IMR-90 (cell line): ENCODE results near the gene SMC1B. TPM values are rescaled to one million over a fixed set of nuclear protein-coding genes. Genes with fewer than 3 reads are reported as not detected.

Experiments used
- ATAC-seq: fragments of 200-7000 bp; cut with Tn5 transposase; 2 replicates; pipeline ENCODE4 v1.9.1; 2020; ENCODE audit warnings: low read depth, mild to moderate bottlenecking, moderate library complexity
- BruUV-seq: library from RNA; stranded (reverse); fragments of 400-500 nt; replicated peaks from 2 replicates; lab custom pipeline; 2021; lab: Mats Ljungman, UMichigan
- CTCF ChIA-PET: fragments of 300-600 bp; formaldehyde crosslinking; extraction: SDS; loops from one replicate; lab custom pipeline; 2021; ENCODE audit warnings: antibody characterized with exemption; lab: Yijun Ruan, JAX
- POLR2A ChIA-PET: fragments of 300-600 bp; sonication (Branson Sonifier 250); formaldehyde crosslinking; loops from one replicate; lab custom pipeline; 2022; ENCODE audit warnings: antibody characterized with exemption; ENCODE audit not compliant: unreplicated experiment; lab: Charles Lee
- DNase-seq: peaks from one replicate; pipeline ENCODE4 v3.0.0; 2013
- H2AFZ ChIP-seq: replicated peaks from 2 replicates; pipeline ENCODE3; 2013; ENCODE audit warnings: low read length, mild to moderate bottlenecking; ENCODE audit not compliant: poor library complexity
- H2AK5ac ChIP-seq: 2 replicates; pipeline ENCODE4 v1.6.1; 2013; ENCODE audit warnings: low read depth, low read length, inconsistent platforms
- H2AK9ac ChIP-seq: replicated peaks from 2 replicates; pipeline ENCODE3; 2013; ENCODE audit warnings: mild to moderate bottlenecking, low read depth, low read length, moderate library complexity; ENCODE audit not compliant: poor library complexity
- H2BK120ac ChIP-seq: 2 replicates; pipeline ENCODE4 v1.6.1; 2013; ENCODE audit warnings: low read depth, low read length, inconsistent platforms
- H2BK15ac ChIP-seq: 3 replicates; pipeline ENCODE4 v1.6.1; 2013; ENCODE audit warnings: low read depth, low read length, inconsistent platforms
- H2BK20ac ChIP-seq: 2 replicates; pipeline ENCODE4 v1.6.1; 2013; ENCODE audit warnings: low read depth, mild to moderate bottlenecking, inconsistent platforms, low read length, moderate library complexity
- H2BK5ac ChIP-seq: 2 replicates; pipeline ENCODE4 v1.6.1; 2013; ENCODE audit warnings: mild to moderate bottlenecking, low read depth, low read length, inconsistent platforms; ENCODE audit not compliant: poor library complexity, severe bottlenecking
- H3K14ac ChIP-seq: replicated peaks from 2 replicates; pipeline ENCODE4 v1.6.1; 2013; ENCODE audit warnings: low read depth, low read length, inconsistent platforms
- H3K18ac ChIP-seq: 2 replicates; pipeline ENCODE4 v1.6.1; 2013; ENCODE audit warnings: low read depth, low read length, control low read depth
- H3K23ac ChIP-seq: 2 replicates; pipeline ENCODE4 v1.6.1; 2013; ENCODE audit warnings: low read depth, low read length, inconsistent platforms
- H3K27ac ChIP-seq: 2 replicates; pipeline ENCODE4 v1.5.1; 2013; ENCODE audit warnings: mild to moderate bottlenecking, control low read depth, low read length; ENCODE audit not compliant: insufficient read depth
- H3K27me3 ChIP-seq: 2 replicates; pipeline ENCODE4 v1.6.1; 2013; ENCODE audit warnings: low read length; ENCODE audit not compliant: control insufficient read depth, insufficient read depth
- H3K36me3 ChIP-seq: 2 replicates; pipeline ENCODE4 v1.6.1; 2013; ENCODE audit warnings: low read length, mixed read lengths; ENCODE audit not compliant: control insufficient read depth, insufficient read depth
- H3K4ac ChIP-seq: 2 replicates; pipeline ENCODE4 v1.6.1; 2013; ENCODE audit warnings: low read depth, low read length, inconsistent platforms
- H3K4me1 ChIP-seq: 2 replicates; pipeline ENCODE4 v1.6.1; 2013; ENCODE audit warnings: low read length, mixed read lengths; ENCODE audit not compliant: control insufficient read depth, insufficient read depth
- H3K4me2 ChIP-seq: 2 replicates; pipeline ENCODE4 v1.6.1; 2013; ENCODE audit warnings: low read depth, mild to moderate bottlenecking, control low read depth, low read length, moderate library complexity
- H3K4me3 ChIP-seq: 2 replicates; pipeline ENCODE4 v1.5.1; 2013; ENCODE audit warnings: low read depth, mild to moderate bottlenecking, control low read depth, low read length, moderate library complexity; ENCODE audit not compliant: insufficient read depth
- H3K56ac ChIP-seq: 2 replicates; pipeline ENCODE4 v1.6.1; 2013; ENCODE audit warnings: low read length, inconsistent platforms; ENCODE audit not compliant: insufficient read depth; ENCODE audit errors: extremely low read depth
- H3K79me1 ChIP-seq, 2 experiments: 2 replicates each; pipeline ENCODE4 v1.6.1; 2013; ENCODE audit warnings: low read length in 2 of 2, inconsistent platforms in 1 of 2, low read depth in 1 of 2
- H3K9ac ChIP-seq: 2 replicates; pipeline ENCODE4 v1.6.1; 2013; ENCODE audit warnings: low read depth, low read length, control low read depth
- H3K9me1 ChIP-seq: 2 replicates; pipeline ENCODE4 v1.6.1; 2013; ENCODE audit warnings: low read length, inconsistent platforms; ENCODE audit not compliant: insufficient read depth
- H3K9me3 ChIP-seq: 2 replicates; pipeline ENCODE4 v1.6.1; 2013; ENCODE audit warnings: low read length; ENCODE audit not compliant: control insufficient read depth, insufficient read depth
- H4K20me1 ChIP-seq: 2 replicates; pipeline ENCODE4 v1.6.1; 2013; ENCODE audit warnings: low read length, inconsistent platforms; ENCODE audit not compliant: insufficient read depth
- H4K5ac ChIP-seq: 2 replicates; pipeline ENCODE4 v1.6.1; 2013; ENCODE audit warnings: mild to moderate bottlenecking, low read depth, low read length, control low read depth
- H4K8ac ChIP-seq, 2 experiments: 2 replicates each; pipeline ENCODE4 v1.6.1; 2013; ENCODE audit warnings: low read depth in 2 of 2, low read length in 2 of 2, control low read depth in 1 of 2, inconsistent platforms in 1 of 2
- H4K91ac ChIP-seq: 2 replicates; pipeline ENCODE4 v1.6.1; 2013; ENCODE audit warnings: low read depth, low read length, inconsistent platforms; ENCODE audit not compliant: insufficient read depth
- BHLHE40 ChIP-seq: fragments of 150-350 bp; IDR thresholded peaks from 2 replicates; pipeline ENCODE4 v1.6.1; 2016; ENCODE audit warnings: mild to moderate bottlenecking, low read depth, low read length
- CEBPB ChIP-seq: IDR thresholded peaks from 2 replicates; pipeline ENCODE4 v1.6.1; 2012; ENCODE audit warnings: low read depth, low read length, improper control_type of control experiment
- CHD1 ChIP-seq: IDR thresholded peaks from 2 replicates; pipeline ENCODE4 v1.6.1; 2012; ENCODE audit warnings: low read depth, low read length, improper control_type of control experiment
- ELK1 ChIP-seq: fragments of 150-350 bp; IDR thresholded peaks from 2 replicates; pipeline ENCODE4 v1.6.1; 2016; ENCODE audit warnings: low read depth, mild to moderate bottlenecking, low read length, moderate library complexity, borderline replicate concordance
- FOS ChIP-seq: fragments of 150-350 bp; IDR thresholded peaks from 2 replicates; pipeline ENCODE4 v1.6.1; 2016; ENCODE audit warnings: low read depth, low read length
- MAFK ChIP-seq: IDR thresholded peaks from 2 replicates; pipeline ENCODE4 v1.6.1; 2012; ENCODE audit warnings: low read depth, low read length, improper control_type of control experiment
- MAZ ChIP-seq: IDR thresholded peaks from 2 replicates; pipeline ENCODE4 v1.6.1; 2012; ENCODE audit warnings: low read depth, mild to moderate bottlenecking, low read length, improper control_type of control experiment, moderate library complexity, borderline replicate concordance
- MXI1 ChIP-seq: IDR thresholded peaks from 2 replicates; pipeline ENCODE4 v1.6.1; 2012; ENCODE audit warnings: low read depth, mild to moderate bottlenecking, low read length, moderate library complexity, borderline replicate concordance
- NFE2L2 ChIP-seq: fragments of 150-350 bp; IDR thresholded peaks from 2 replicates; pipeline ENCODE4 v1.6.1; 2016; ENCODE audit warnings: low read depth, mild to moderate bottlenecking, low read length
- POLR2A ChIP-seq: IDR thresholded peaks from 2 replicates; pipeline ENCODE4 v1.6.1; 2012; ENCODE audit warnings: mild to moderate bottlenecking, low read depth, low read length
- RAD21 ChIP-seq: IDR thresholded peaks from 2 replicates; pipeline ENCODE4 v1.6.1; 2012; ENCODE audit warnings: low read length, improper control_type of control experiment
- RCOR1 ChIP-seq: IDR thresholded peaks from 2 replicates; pipeline ENCODE4 v1.6.1; 2012; ENCODE audit warnings: mild to moderate bottlenecking, low read length, improper control_type of control experiment; ENCODE audit not compliant: insufficient replicate concordance
- RFX5 ChIP-seq: IDR thresholded peaks from 2 replicates; pipeline ENCODE4 v1.8.0; 2012; ENCODE audit warnings: low read depth, mild to moderate bottlenecking, low read length, moderate library complexity
- SMC3 ChIP-seq: fragments of 150-350 bp; IDR thresholded peaks from 2 replicates; pipeline ENCODE4 v1.6.1; 2016; ENCODE audit warnings: low read depth, mild to moderate bottlenecking, antibody characterized with exemption, low read length, moderate library complexity
- USF2 ChIP-seq: fragments of 150-350 bp; IDR thresholded peaks from 2 replicates; pipeline ENCODE4 v1.6.1; 2017; ENCODE audit warnings: mild to moderate bottlenecking, antibody characterized with exemption, low read length, low read depth
- WGBS, 2 experiments: methylation state at CpG; one replicate each; pipeline versions ENCODE4 v1.1.5 to v1.1.7; 2013; ENCODE audit warnings: missing lambda C conversion rate in 2 of 2; ENCODE audit not compliant: insufficient read length in 1 of 2; ENCODE audit errors: extremely low coverage in 2 of 2; 5-methylcytosine and 5-hydroxymethylcytosine counted together
- dilution Hi-C: fragments of 300-500 bp; cut with HindIII; formaldehyde crosslinking; loops from one replicate; pipeline ENCODE4 v1.14.3; 2018; ENCODE audit warnings: low sequenced_read_pairs; ENCODE audit not compliant: unreplicated experiment
- in situ Hi-C: fragments of 300-500 bp; cut with MboI; formaldehyde crosslinking; loops from 3 replicates; pipeline ENCODE4 v1.14.3; 2019; ENCODE audit warnings: low sequenced_read_pairs, inconsistent platforms, mixed read lengths
- intact Hi-C: fragments of 100-400 bp; cut with micrococcal nuclease; formaldehyde crosslinking; loops from 2 replicates; pipeline ENCODE4 v1.10.0; 2022
- polyA plus RNA-seq, 3 experiments: library from polyadenylated mRNA; depleted of rRNA; stranded (reverse); fragments of >200 nt; gene quantifications; 2 replicates each; pipeline ENCODE4 v1.2.3, GENCODE V29; 2012; ENCODE audit warnings: low replicate concordance in 1 of 3
- total RNA-seq: library from RNA; depleted of rRNA; stranded (reverse); fragments of >200 nt; gene quantifications from 2 replicates; pipeline ENCODE4 v1.2.3, GENCODE V29; 2012
- TF ChIP-seq, protein P1 (sequence below): conservative IDR thresholded peaks from 2 replicates; pipeline ENCODE4 v1.5.1; 2012; ENCODE audit warnings: mild to moderate bottlenecking, low read depth, low read length, improper control_type of control experiment

The SMC1B gene
- total and polyA plus RNA-seq, 2 of the 4 experiments (the other 2 are of a cell fraction), result not detected

DNA sequence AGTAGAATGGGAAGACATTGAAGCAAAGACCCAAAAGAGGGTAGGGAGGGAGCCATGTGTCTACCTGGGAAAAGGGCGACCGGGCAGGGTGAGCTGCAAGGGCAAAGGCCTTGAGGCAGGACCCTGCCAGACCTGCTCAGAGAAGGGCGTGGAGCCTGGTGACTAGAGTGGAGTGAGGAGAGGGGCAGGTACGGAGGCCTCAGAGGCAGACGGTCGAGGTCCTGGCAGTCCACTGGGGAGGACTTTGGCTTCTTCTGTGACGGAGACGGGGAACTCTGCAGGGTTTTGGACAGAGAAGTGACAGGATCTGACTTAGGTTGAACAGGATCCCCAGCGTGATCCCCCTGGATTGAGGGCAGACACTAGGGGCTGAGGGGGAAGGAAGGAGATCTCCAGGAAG lies 13.0 kb upstream of the SMC1B start:
- Histone ChIP-seq H3K36me3 (no peaks in the 10 kb centered on the region), H3K4me2 (no peak overlapping the region), H2AK5ac (no peak overlapping the region), H4K20me1 (no peaks in the 10 kb centered on the region), H3K27me3 (peaks cover 19% of the 10 kb centered on the region; the same call in 1 of the 2 replicates), H4K5ac (no peak overlapping the region), H3K79me1 (no peaks in the 10 kb centered on the region), H4K8ac (no peak overlapping the region), H3K23ac (no peak overlapping the region), H4K91ac (no peak overlapping the region), H3K4me1 (no peaks in the 10 kb centered on the region), H2BK5ac (no peak overlapping the region), H3K4ac (no peak overlapping the region), H3K27ac (no peak overlapping the region), H2AK9ac (no peak overlapping the region), H3K14ac (no peak overlapping the region), H2AFZ (no peak overlapping the region), H2BK15ac (no peak overlapping the region), H3K9me1 (no peaks in the 10 kb centered on the region), H3K56ac (no peak overlapping the region), H2BK120ac (no peak overlapping the region), H2BK20ac (no peak overlapping the region), H3K9me3 (peaks cover 3% of the 10 kb centered on the region), H3K9ac (no peak overlapping the region), H3K18ac (no peak overlapping the region), H3K4me3 (no peak overlapping the region)
- no TSS peak for BruUV-seq
- DNase-seq, result no peak
- in situ Hi-C loops (no loop called here), dilution Hi-C loops (no loop called here), intact Hi-C loops (no loop called here)
- POLR2A ChIA-PET, result no interaction called here
- 89% methylated on average over 9 of the region's 9 CpGs; no CpG with 5 or more reads in 1 of the 2 experiments for WGBS, 2 experiments
- no peak for TF ChIP-seq RCOR1
- TF ChIP-seq NFE2L2, result no peak
- no peak for TF ChIP-seq CEBPB
- no peak for TF ChIP-seq RAD21
- TF ChIP-seq FOS, result no peak
- TF ChIP-seq MXI1, result no peak
- TF ChIP-seq RFX5, result no peak
- TF ChIP-seq, protein P1, sequence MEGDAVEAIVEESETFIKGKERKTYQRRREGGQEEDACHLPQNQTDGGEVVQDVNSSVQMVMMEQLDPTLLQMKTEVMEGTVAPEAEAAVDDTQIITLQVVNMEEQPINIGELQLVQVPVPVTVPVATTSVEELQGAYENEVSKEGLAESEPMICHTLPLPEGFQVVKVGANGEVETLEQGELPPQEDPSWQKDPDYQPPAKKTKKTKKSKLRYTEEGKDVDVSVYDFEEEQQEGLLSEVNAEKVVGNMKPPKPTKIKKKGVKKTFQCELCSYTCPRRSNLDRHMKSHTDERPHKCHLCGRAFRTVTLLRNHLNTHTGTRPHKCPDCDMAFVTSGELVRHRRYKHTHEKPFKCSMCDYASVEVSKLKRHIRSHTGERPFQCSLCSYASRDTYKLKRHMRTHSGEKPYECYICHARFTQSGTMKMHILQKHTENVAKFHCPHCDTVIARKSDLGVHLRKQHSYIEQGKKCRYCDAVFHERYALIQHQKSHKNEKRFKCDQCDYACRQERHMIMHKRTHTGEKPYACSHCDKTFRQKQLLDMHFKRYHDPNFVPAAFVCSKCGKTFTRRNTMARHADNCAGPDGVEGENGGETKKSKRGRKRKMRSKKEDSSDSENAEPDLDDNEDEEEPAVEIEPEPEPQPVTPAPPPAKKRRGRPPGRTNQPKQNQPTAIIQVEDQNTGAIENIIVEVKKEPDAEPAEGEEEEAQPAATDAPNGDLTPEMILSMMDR, result no peak
- no peak for TF ChIP-seq USF2
- no peak for TF ChIP-seq ELK1
- TF ChIP-seq CHD1, result no peak
- no peak for TF ChIP-seq POLR2A
- TF ChIP-seq SMC3, result no peak
- TF ChIP-seq MAZ, result no peak
- no peak for TF ChIP-seq BHLHE40
- TF ChIP-seq MAFK, result no peak
- CTCF ChIA-PET, result no interaction called here
- ATAC-seq, result no peak
